Kidney (tissue), 14 donors: ENCODE results near the gene PGAP6. TPM values are rescaled to one million over a fixed set of nuclear protein-coding genes. Genes with fewer than 3 reads are reported as not detected.

Source experiments
- DNase-seq, 5 donors: peaks; one replicate each; pipeline ENCODE4 v3.0.0-alpha.2; 2013 to 2020
- FAIRE-seq: peaks from 2 replicates; lab custom pipeline; 2012; peaks lifted over from hg19 to GRCh38; lab: Jason Lieb, UNC
- H3K27ac ChIP-seq, 2 donors: one replicate each; pipeline ENCODE4 v1.7.0; 2013; ENCODE audit warnings: low read depth in 2 of 2, low read length in 2 of 2, inconsistent platforms in 1 of 2
- H3K27me3 ChIP-seq: one replicate; pipeline ENCODE4 v1.7.1; 2013; ENCODE audit warnings: low read length, inconsistent platforms; ENCODE audit not compliant: control insufficient read depth, insufficient read depth
- H3K36me3 ChIP-seq, 3 donors: one replicate each; pipeline versions ENCODE4 v1.7.0 to v1.7.1; 2013; ENCODE audit warnings: low read length in 3 of 3, control low read depth in 1 of 3, inconsistent platforms in 1 of 3; ENCODE audit not compliant: insufficient read depth in 3 of 3, control insufficient read depth in 2 of 3
- H3K4me1 ChIP-seq, 3 donors: one replicate each; pipeline versions ENCODE4 v1.7.0 to v1.7.1; 2013; ENCODE audit warnings: low read length in 3 of 3, inconsistent platforms in 1 of 3, low read depth in 1 of 3; ENCODE audit not compliant: control insufficient read depth in 2 of 3, insufficient read depth in 2 of 3
- H3K4me3 ChIP-seq, 3 donors: one replicate each; pipeline versions ENCODE4 v1.7.0 to v1.8.1; 2013; ENCODE audit warnings: low read length in 3 of 3, control low read depth in 1 of 3, inconsistent platforms in 1 of 3
- H3K9ac ChIP-seq, 3 donors: one replicate each; pipeline versions ENCODE4 v1.7.0 to v1.7.1; 2013; ENCODE audit warnings: low read length in 3 of 3, control low read depth in 1 of 3, inconsistent platforms in 1 of 3
- H3K9me3 ChIP-seq, 3 donors: one replicate each; pipeline versions ENCODE4 v1.7.0 to v1.7.1; 2013; ENCODE audit warnings: low read length in 3 of 3, control low read depth in 1 of 3, inconsistent platforms in 1 of 3; ENCODE audit not compliant: control insufficient read depth in 2 of 3, insufficient read depth in 1 of 3
- CTCF ChIP-seq: IDR thresholded peaks from 3 replicates; pipeline ENCODE4 v1.5.1; 2012; ENCODE audit warnings: mild to moderate bottlenecking, moderate library complexity, borderline replicate concordance; ENCODE audit not compliant: insufficient read depth; ENCODE audit errors: extremely low read depth
- intact Hi-C: fragments of 100-400 bp; cut with DNase I; formaldehyde crosslinking; loops from one replicate; pipeline ENCODE4 v1.11.1; 2022
- polyA plus RNA-seq: library from polyadenylated mRNA; stranded (reverse); fragments of 350-450 nt; fragmentation: Illumina TruSeq; extraction: RNeasy Lipid Tissue Mini Kit (QIAGEN cat#74804); gene quantifications from one replicate; pipeline ENCODE4 v1.2.3, GENCODE V29; 2014; ENCODE audit warnings: low read depth, low replicate concordance; ENCODE audit not compliant: insufficient read depth
- total RNA-seq: library from RNA; stranded (reverse); fragmentation: NEBNext Ultra II Directional; extraction: Animal tissue kit (Norgen Biotek cat#: 25700); gene quantifications from one replicate; pipeline ENCODE4 v1.2.1, GENCODE V29; 2021
- donor health status: control.
- donor health status: control.
- donor health status: control.
- donor health status: control.
- donor health status: control.
- donor health status: DM: yes; HTN: yes; CAD: no.
- donor health status: Normal renal cell carcinoma (clear cell type).

PGAP6 gene
- total and polyA plus RNA-seq, 2 donors from 2014 or later: 65.0 to 144 TPM

- no peaks in the 10 kb centered on the region for H3K9me3 ChIP-seq
- H3K27me3 ChIP-seq: no peaks in the 10 kb centered on the region
- DNase-seq: peak in 4 of 5 donors; percentile 56 to 71 (median 64)
- FAIRE-seq: no peak
- H3K27ac ChIP-seq: no peak overlapping the region
- H3K9ac ChIP-seq: no peak overlapping the region
- H3K36me3 ChIP-seq: no peaks in the 10 kb centered on the region
- no peak for TF ChIP-seq CTCF
- intact Hi-C loops: no loop called here
- H3K4me1 ChIP-seq: peaks cover 0 to 8% (median 5%) of the 10 kb centered on the region in 3 donors
- no peak overlapping the region for H3K4me3 ChIP-seq
Measured at GRCh38 chr16:324451-325334, 57.1 kb downstream of the PGAP6 start.

DNA sequence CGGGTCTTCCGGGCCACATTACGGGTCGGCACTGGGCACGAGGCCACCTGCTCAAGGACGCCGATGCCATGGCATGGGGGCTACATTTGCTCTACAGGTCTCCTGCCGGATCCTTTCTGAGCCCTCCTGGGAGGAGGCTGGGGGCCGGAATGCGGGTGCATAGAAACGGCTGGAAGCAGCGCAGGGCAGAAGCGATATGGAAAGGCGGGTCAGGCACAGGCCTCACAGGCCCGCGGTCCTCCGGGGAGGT lies 57.7 kb downstream of the PGAP6 start:
- DNase-seq: no peak
- no peak overlapping the region for H3K9ac ChIP-seq
- no peak for TF ChIP-seq CTCF
- FAIRE-seq: no peak
- peaks cover 0 to 1% (median 0%) of the 10 kb centered on the region in 3 donors for H3K36me3 ChIP-seq
- no peaks in the 10 kb centered on the region for H3K9me3 ChIP-seq
- no peaks in the 10 kb centered on the region for H3K27me3 ChIP-seq
- no peak overlapping the region for H3K4me3 ChIP-seq
- intact Hi-C loops: no loop called here
- H3K4me1 ChIP-seq: peaks cover 0 to 8% (median 5%) of the 10 kb centered on the region in 3 donors
- no peak overlapping the region for H3K27ac ChIP-seq

GRCh38 chr16:322476-323143 lies 59.2 kb downstream of the PGAP6 start:
- no peak for DNase-seq
- peaks cover 0 to 5% (median 3%) of the 10 kb centered on the region in 3 donors for H3K4me1 ChIP-seq
- FAIRE-seq: no peak
- intact Hi-C loops: no loop called here
- no peak overlapping the region for H3K9ac ChIP-seq
- H3K4me3 ChIP-seq: no peak overlapping the region
- TF ChIP-seq CTCF: no peak
- H3K27ac ChIP-seq: no peak overlapping the region
- H3K27me3 ChIP-seq: no peaks in the 10 kb centered on the region
- H3K9me3 ChIP-seq: no peaks in the 10 kb centered on the region
- H3K36me3 ChIP-seq: peaks cover 0 to 2% (median 0%) of the 10 kb centered on the region in 3 donors
